22Rv1 (cell line): Measurements from ENCODE around the gene OGFR.

ENCODE experiments used
- ZFX ChIP-seq: fragments of 450-650 bp; IDR thresholded peaks from 2 replicates; pipeline ENCODE4 v1.6.1; 2017; ENCODE audit warnings: antibody characterized with exemption, borderline replicate concordance
- TF ChIP-seq, protein P1 (sequence below): fragments of 450-650 bp; IDR thresholded peaks from 2 replicates; pipeline ENCODE4 v1.5.1; 2017; ENCODE audit warnings: mild to moderate bottlenecking

DNA sequence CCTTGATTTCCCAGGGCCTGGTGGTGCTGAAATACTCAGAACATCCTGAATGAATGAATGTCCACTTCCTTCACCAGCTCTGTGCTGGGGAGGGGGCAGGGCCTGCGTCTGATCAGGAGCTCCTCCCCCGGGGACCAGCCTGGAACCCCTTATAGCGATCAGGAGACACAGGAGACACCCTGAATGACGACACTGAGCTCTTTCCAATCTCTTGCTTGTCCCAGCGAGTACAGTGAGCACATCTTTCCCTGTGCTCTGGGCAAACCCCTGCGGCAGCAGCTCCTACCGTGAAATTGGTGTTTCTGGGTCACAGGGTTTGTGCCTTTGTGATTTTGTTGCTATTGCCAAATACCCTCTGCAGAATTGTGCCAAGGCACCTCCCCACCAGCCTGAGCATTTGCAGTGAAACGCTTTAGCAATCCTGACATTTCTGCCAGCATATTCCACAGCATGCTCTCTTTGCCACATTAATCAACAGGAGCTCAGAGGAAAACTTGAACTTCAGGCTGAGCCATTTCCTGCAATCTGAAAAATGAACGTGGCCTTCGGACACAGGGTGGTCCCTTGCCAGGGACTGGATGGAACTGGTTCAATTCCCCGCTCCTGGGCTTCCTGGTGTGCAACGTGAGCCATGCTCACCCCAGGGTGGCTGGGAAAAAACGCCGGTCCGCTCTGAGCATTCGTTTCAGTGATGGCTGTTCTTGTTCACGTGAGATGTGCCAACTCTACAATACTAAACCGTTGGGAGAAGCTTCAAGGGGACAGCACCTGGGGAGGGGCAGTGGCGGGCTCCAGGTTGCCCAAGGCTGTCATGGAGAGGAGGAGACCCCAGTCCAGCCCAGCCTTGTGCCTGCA is 31.4 kb upstream of the OGFR start:
- TF ChIP-seq, protein P1, sequence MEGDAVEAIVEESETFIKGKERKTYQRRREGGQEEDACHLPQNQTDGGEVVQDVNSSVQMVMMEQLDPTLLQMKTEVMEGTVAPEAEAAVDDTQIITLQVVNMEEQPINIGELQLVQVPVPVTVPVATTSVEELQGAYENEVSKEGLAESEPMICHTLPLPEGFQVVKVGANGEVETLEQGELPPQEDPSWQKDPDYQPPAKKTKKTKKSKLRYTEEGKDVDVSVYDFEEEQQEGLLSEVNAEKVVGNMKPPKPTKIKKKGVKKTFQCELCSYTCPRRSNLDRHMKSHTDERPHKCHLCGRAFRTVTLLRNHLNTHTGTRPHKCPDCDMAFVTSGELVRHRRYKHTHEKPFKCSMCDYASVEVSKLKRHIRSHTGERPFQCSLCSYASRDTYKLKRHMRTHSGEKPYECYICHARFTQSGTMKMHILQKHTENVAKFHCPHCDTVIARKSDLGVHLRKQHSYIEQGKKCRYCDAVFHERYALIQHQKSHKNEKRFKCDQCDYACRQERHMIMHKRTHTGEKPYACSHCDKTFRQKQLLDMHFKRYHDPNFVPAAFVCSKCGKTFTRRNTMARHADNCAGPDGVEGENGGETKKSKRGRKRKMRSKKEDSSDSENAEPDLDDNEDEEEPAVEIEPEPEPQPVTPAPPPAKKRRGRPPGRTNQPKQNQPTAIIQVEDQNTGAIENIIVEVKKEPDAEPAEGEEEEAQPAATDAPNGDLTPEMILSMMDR, result no peak
- no peak for TF ChIP-seq ZFX
